Pulmonary artery endothelial cell (primary cell): Measurements from ENCODE around the gene OPALIN. TPM values are rescaled to one million over a fixed set of nuclear protein-coding genes. Genes with fewer than 3 reads are reported as not detected.

Source experiments
- DNase-seq: peaks from one replicate; pipeline ENCODE4 v3.0.0-alpha.2; 2011; ENCODE audit warnings: low read depth, low spot score
- total RNA-seq: library from RNA; depleted of rRNA; stranded (reverse); fragments of >200 nt; gene quantifications from 2 replicates; pipeline ENCODE4 v1.2.3, GENCODE V29; 2014

The OPALIN gene
- total RNA-seq, 1 donor from 2014 or later, result not detected

- no peak for DNase-seq
Measured at GRCh38 chr10:96374639-96374984, 15.8 kb upstream of the OPALIN start.

- no peak for DNase-seq
Measured at GRCh38 chr10:96374004-96374403, 15.2 kb upstream of the OPALIN start.

GRCh38 chr10:96371356-96371755 is 12.6 kb upstream of the OPALIN start:
- DNase-seq, result no peak

- no peak for DNase-seq
Measured at GRCh38 chr10:96370584-96371157, 11.9 kb upstream of the OPALIN start.

GRCh38 chr10:96369890-96370583 is 11.2 kb upstream of the OPALIN start:
- no peak for DNase-seq

GRCh38 chr10:96368971-96369370 is 10.2 kb upstream of the OPALIN start:
- DNase-seq, result no peak

GRCh38 chr10:96367470-96367869 is 8.7 kb upstream of the OPALIN start:
- DNase-seq, result no peak

- DNase-seq, result no peak
Measured at GRCh38 chr10:96366508-96366907, 7.7 kb upstream of the OPALIN start.

- no peak for DNase-seq
Measured at GRCh38 chr10:96365571-96365970, 6.8 kb upstream of the OPALIN start.

- DNase-seq, result no peak
Measured at GRCh38 chr10:96360766-96361165, 2.0 kb upstream of the OPALIN start.

GRCh38 chr10:96360331-96360730 is 1.5 kb upstream of the OPALIN start:
- DNase-seq, result no peak

GRCh38 chr10:96359616-96360015 is 814 bp upstream of the OPALIN start:
- no peak for DNase-seq

- DNase-seq, result no peak
Measured at GRCh38 chr10:96357038-96357620, 1.7 kb downstream of the OPALIN start.

- no peak for DNase-seq
Measured at GRCh38 chr10:96352582-96352981, 6.2 kb downstream of the OPALIN start.

GRCh38 chr10:96352027-96352426 is 6.8 kb downstream of the OPALIN start:
- DNase-seq, result no peak

GRCh38 chr10:96346295-96346694 is 12.5 kb downstream of the OPALIN start:
- DNase-seq, result no peak

GRCh38 chr10:96345222-96345621 is 13.6 kb downstream of the OPALIN start:
- no peak for DNase-seq

GRCh38 chr10:96344178-96344577 is 14.6 kb downstream of the OPALIN start:
- DNase-seq, result no peak

GRCh38 chr10:96342402-96342801 is 16.4 kb downstream of the OPALIN start:
- no peak for DNase-seq

- no peak for DNase-seq
Measured at GRCh38 chr10:96341219-96342182, 17.3 kb downstream of the OPALIN start.

- DNase-seq, result peak; percentile 44
Measured at GRCh38 chr10:96339956-96340904, 18.6 kb downstream of the OPALIN start.
